GM12878 (cell line): ENCODE data around the gene CLCN7. TPM values are rescaled to one million over a fixed set of nuclear protein-coding genes. Genes with fewer than 3 reads are reported as not detected.

Experiments used
- ATAC-seq: fragments of 200-7000 bp; cut with Tn5 transposase; 3 replicates; pipeline ENCODE4 v1.9.1; 2020; ENCODE audit warnings: mild to moderate bottlenecking, moderate library complexity
- BruUV-seq: library from RNA; stranded (reverse); fragments of 400-500 nt; replicated peaks from 2 replicates; lab custom pipeline; 2021; lab: Mats Ljungman, UMichigan
- CTCF ChIA-PET: fragments of 300-600 bp; sonication (Branson Sonifier 250); formaldehyde crosslinking; extraction: SDS; loops from one replicate; lab custom pipeline; 2021; ENCODE audit warnings: inconsistent platforms; lab: Yijun Ruan, JAX
- POLR2A ChIA-PET: fragments of 350-600 bp; formaldehyde crosslinking; extraction: SDS; loops from one replicate; lab custom pipeline; 2021; ENCODE audit warnings: inconsistent platforms; lab: Charles Lee
- RAD21 ChIA-PET: fragments of 300-600 bp; sonication (Branson Sonifier 250); formaldehyde crosslinking; loops from one replicate; lab custom pipeline; 2023; ENCODE audit warnings: antibody characterized with exemption; ENCODE audit not compliant: unreplicated experiment; lab: Charles Lee
- SMC1A ChIA-PET: fragments of 300-600 bp; sonication (Branson Sonifier 250); formaldehyde crosslinking; loops from one replicate; lab custom pipeline; 2023; ENCODE audit not compliant: unreplicated experiment, uncharacterized antibody; lab: Charles Lee
- DNase-seq: peaks from one replicate; pipeline ENCODE4 v3.0.0-alpha.2; 2011; ENCODE audit warnings: low read depth, low spot score
- FAIRE-seq: peaks from 3 replicates; lab custom pipeline; 2011; peaks lifted over from hg19 to GRCh38; lab: Jason Lieb, UNC
- H2AFZ ChIP-seq: 2 replicates; pipeline ENCODE4 v1.6.0; 2011; ENCODE audit warnings: low read depth, low read length, control low read depth; ENCODE audit not compliant: control insufficient read depth
- H3K27ac ChIP-seq: 2 replicates; pipeline ENCODE4 v1.5.1; 2011; ENCODE audit warnings: control low read depth; ENCODE audit not compliant: control insufficient read depth, insufficient read depth
- H3K27me3 ChIP-seq, 2 experiments: replicated peaks in 1 of 2; 2 replicates each; pipeline versions ENCODE4 v1.6.0 to v1.6.1; 2011; ENCODE audit warnings: low read length in 1 of 2; ENCODE audit not compliant: control insufficient read depth in 2 of 2, insufficient read depth in 2 of 2
- H3K36me3 ChIP-seq, 2 experiments: 2 replicates each; pipeline ENCODE4 v1.5.1; 2011; ENCODE audit warnings: low read length in 1 of 2; ENCODE audit not compliant: control insufficient read depth in 2 of 2, insufficient read depth in 2 of 2
- H3K4me1 ChIP-seq: 2 replicates; pipeline ENCODE4 v1.6.1; 2011; ENCODE audit warnings: mild to moderate bottlenecking, low read length, moderate library complexity, mixed read lengths; ENCODE audit not compliant: control insufficient read depth, insufficient read depth
- H3K4me2 ChIP-seq: 2 replicates; pipeline ENCODE4 v1.6.0; 2011; ENCODE audit warnings: control low read depth; ENCODE audit not compliant: control insufficient read depth, insufficient read depth
- H3K4me3 ChIP-seq: fragments of 200-600 bp; sonication (generic); 2 replicates; pipeline ENCODE4 v1.5.1; 2016
- H3K79me2 ChIP-seq: 2 replicates; pipeline ENCODE4 v1.6.0; 2011; ENCODE audit warnings: low read length; ENCODE audit not compliant: control insufficient read depth, insufficient read depth
- H3K9ac ChIP-seq: 2 replicates; pipeline ENCODE4 v1.8.0; 2011; ENCODE audit warnings: low read length, control low read depth, mixed read lengths; ENCODE audit not compliant: control insufficient read depth, insufficient read depth
- H3K9me3 ChIP-seq: replicated peaks from 3 replicates; pipeline ENCODE4 v1.5.1; 2011; ENCODE audit warnings: mild to moderate bottlenecking, low read length; ENCODE audit not compliant: control insufficient read depth, insufficient read depth
- H4K20me1 ChIP-seq: 2 replicates; pipeline ENCODE4 v1.6.0; 2011; ENCODE audit not compliant: control insufficient read depth, insufficient read depth
- ATF7 ChIP-seq: fragments of 450-650 bp; IDR thresholded peaks from 2 replicates; pipeline ENCODE4 v1.6.1; 2016; ENCODE audit warnings: low read depth, mild to moderate bottlenecking
- BCL11A ChIP-seq: IDR thresholded peaks from 2 replicates; pipeline ENCODE4 v1.6.1; 2011; ENCODE audit warnings: low read depth, low read length
- EED ChIP-seq: sonication (generic); IDR thresholded peaks from 2 replicates; pipeline ENCODE4 v1.6.1; 2016; ENCODE audit warnings: antibody characterized with exemption, low read depth
- EGR1 ChIP-seq, 2 experiments: IDR thresholded peaks; 1 replicate in 1 of 2; 2 replicates in 1 of 2; pipeline ENCODE4 v1.6.1; 2011 to 2012; ENCODE audit warnings: low read depth in 2 of 2, low read length in 2 of 2, borderline replicate concordance in 1 of 2, mild to moderate bottlenecking in 1 of 2, moderate library complexity in 1 of 2
- IKZF2 ChIP-seq, 2 experiments: fragments of 450-650 bp; IDR thresholded peaks; 2 replicates each; pipeline ENCODE4 v1.6.1; 2017; ENCODE audit warnings: mild to moderate bottlenecking in 2 of 2, moderate library complexity in 2 of 2
- SP1 ChIP-seq: IDR thresholded peaks from one replicate; pipeline ENCODE4 v1.6.1; 2011; ENCODE audit warnings: low read depth, low read length
- SRF ChIP-seq, 2 experiments: IDR thresholded peaks; 2 replicates each; pipeline ENCODE4 v1.6.1; 2011; ENCODE audit warnings: low read depth in 2 of 2, low read length in 2 of 2, mild to moderate bottlenecking in 1 of 2, moderate library complexity in 1 of 2
- ZBTB33 ChIP-seq: fragments of 450-650 bp; IDR thresholded peaks from 2 replicates; pipeline ENCODE4 v1.6.1; 2017; ENCODE audit warnings: mild to moderate bottlenecking
- ZNF622 ChIP-seq: fragments of 450-650 bp; IDR thresholded peaks from 2 replicates; pipeline ENCODE4 v1.6.1; 2017; ENCODE audit warnings: mild to moderate bottlenecking, inconsistent platforms
- WGBS: methylation state at CpG from one replicate; pipeline ENCODE4 v1.1.6; 2016; ENCODE audit warnings: low lambda C conversion rate; ENCODE audit not compliant: insufficient replicate concordance, insufficient coverage; ENCODE audit errors: missing lambda C conversion rate; 5-methylcytosine and 5-hydroxymethylcytosine counted together
- in situ Hi-C: fragments of 300-500 bp; cut with MboI; formaldehyde crosslinking; loops from 9 replicates; pipeline ENCODE4 v1.14.3; 2018; ENCODE audit warnings: mixed read lengths
- intact Hi-C: fragments of 100-400 bp; cut with micrococcal nuclease; formaldehyde crosslinking; loops from one replicate; pipeline ENCODE4 v1.14.2; 2022; ENCODE audit not compliant: unreplicated experiment
- polyA plus RNA-seq, 11 experiments: library from polyadenylated mRNA; depleted of rRNA in 4 of 11; unstranded in 6 of 11; stranded (reverse) in 5 of 11; fragments of >200 nt; fragmentation: Nextera tagmentation in 4 of 11; fragmentation: Illumina TruSeq in 1 of 11; extraction: Ambion mirVana in 4 of 11; extraction: Trizol in 1 of 11; gene quantifications; 1 replicate in 1 of 11; 2 replicates in 10 of 11; pipeline versions ENCODE4 v1.2.1 to v1.2.3, GENCODE V29; 2011 to 2016; ENCODE audit warnings: inconsistent platforms in 2 of 11, missing spikeins in 2 of 11, low read depth in 1 of 11
- total RNA-seq, 4 experiments: library from RNA; depleted of rRNA in 3 of 4; stranded (reverse); fragments of >200 nt in 3 of 4; fragmentation: Illumina TruSeq in 1 of 4; extraction: Trizol in 1 of 4; gene quantifications; 2 replicates each; pipeline versions ENCODE4 v1.2.1 to v1.2.3, GENCODE V29; 2013 to 2021

The CLCN7 gene
- total and polyA plus RNA-seq, 10 of the 15 experiments (the other 5 are each of a cell fraction or from before 2014, with no cell fraction given), result 0.04 to 62.5 (median 19.9) TPM

DNA sequence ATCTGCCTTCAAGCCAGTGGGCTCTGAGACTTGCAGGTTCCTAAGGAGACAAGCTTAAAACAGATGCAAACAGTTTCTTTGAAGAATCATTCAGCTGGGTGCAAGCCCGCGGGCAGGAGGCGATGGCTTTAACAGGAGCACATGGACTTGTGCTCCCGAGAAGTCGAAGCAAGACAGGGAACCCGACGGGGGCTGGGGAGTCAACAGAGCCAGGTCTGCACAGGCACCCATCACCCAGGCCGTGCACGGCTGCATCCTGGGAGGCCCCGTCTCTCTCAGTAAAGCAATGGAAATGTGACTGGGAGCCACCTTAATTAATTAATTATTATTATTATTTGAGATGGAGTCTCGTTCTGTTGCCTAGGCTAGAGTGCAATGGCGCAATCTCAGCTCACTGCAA, 14.2 kb upstream of the CLCN7 start:
- H3K9me3 ChIP-seq, result no peaks in the 10 kb centered on the region
- no TSS peak for BruUV-seq
- no peaks in the 10 kb centered on the region for H3K36me3 ChIP-seq
- intact Hi-C loops, result no loop called here
- in situ Hi-C loops, result no loop called here
- H3K4me1 ChIP-seq, result peaks cover 2% of the 10 kb centered on the region
- ChIA-PET RAD21 (no interaction called here), CTCF (no interaction called here), SMC1A (no interaction called here), POLR2A (no interaction called here)
- H3K27ac ChIP-seq, result no peak overlapping the region
- H2AFZ ChIP-seq, result no peak overlapping the region
- WGBS, result 80% methylated on average over 12 of the region's 12 CpGs
- no peak for FAIRE-seq
- no peak overlapping the region for H3K4me3 ChIP-seq
- no peak overlapping the region for H3K4me2 ChIP-seq
- TF ChIP-seq IKZF2 (IDR thresholded peaks at IDR 0.05), result no peak
- TF ChIP-seq SRF (IDR thresholded peaks at IDR 0.05; ENCODE audit: low read depth in 2 of 2, low read length in 2 of 2), result no peak
- TF ChIP-seq BCL11A, result no peak
- TF ChIP-seq SP1, result no peak
- TF ChIP-seq ATF7, result no peak
- no peak for TF ChIP-seq ZBTB33
- H4K20me1 ChIP-seq, result no peaks in the 10 kb centered on the region
- peaks cover 9% of the 10 kb centered on the region for H3K79me2 ChIP-seq
- ATAC-seq, result no peak
- no peaks in the 10 kb centered on the region for H3K27me3 ChIP-seq
- H3K9ac ChIP-seq, result no peak overlapping the region
- DNase-seq, result no peak

- FAIRE-seq, result no peak
- no peak within 1 kb of the TSS for H3K9ac ChIP-seq
- H3K79me2 ChIP-seq, result peaks cover 4% of the 10 kb centered on the region
- CTCF ChIA-PET, result no interaction called here
- ATAC-seq, result no peak
- no peak for TF ChIP-seq EGR1 (IDR thresholded peaks at IDR 0.05; ENCODE audit: borderline replicate concordance in 1 of 2, low read depth in 2 of 2, low read length in 2 of 2)
- no peak for TF ChIP-seq ZNF622
- no peak for TF ChIP-seq EED
- TF ChIP-seq, all 136 proteins: peak for 0
- BruUV-seq, result no TSS peak
- no peak within 1 kb of the TSS for H3K4me2 ChIP-seq
- POLR2A ChIA-PET, result no interaction called here
- RAD21 ChIA-PET, result no interaction called here
- H3K27me3 ChIP-seq, result no peaks in the 10 kb centered on the region
- WGBS, result 58% methylated on average over 19 of the region's 19 CpGs
- no peaks in the 10 kb centered on the region for H3K9me3 ChIP-seq
- H4K20me1 ChIP-seq, result no peaks in the 10 kb centered on the region
- H2AFZ ChIP-seq, result no peak within 1 kb of the TSS
- no peaks in the 10 kb centered on the region; the same call in 1 of the 2 replicates for H3K4me1 ChIP-seq
- SMC1A ChIA-PET, result no interaction called here
- no peak for DNase-seq
- no peak within 1 kb of the TSS for H3K4me3 ChIP-seq
- H3K36me3 ChIP-seq, result no peaks in the 10 kb centered on the region
- no peak within 1 kb of the TSS for H3K27ac ChIP-seq
- intact Hi-C loops, result no loop called here
- in situ Hi-C loops, result no loop called here
These were observed 13.8 kb upstream of the CLCN7 start, which contains the start of gene PTX4 for GRCh38 chr16:1488619-1489018. Gene PTX4 (minus strand): TSS chr16:1488944. CDS start chr16:1488909, 35 bp downstream.
